ENCODE data around the gene OR5J2.
"Not testable (repeated sequence)": the region's sequence is repeated elsewhere in the genome, so short reads cannot be mapped to it uniquely, and the experiment has no call there.

OR5J2 gene

DNA sequence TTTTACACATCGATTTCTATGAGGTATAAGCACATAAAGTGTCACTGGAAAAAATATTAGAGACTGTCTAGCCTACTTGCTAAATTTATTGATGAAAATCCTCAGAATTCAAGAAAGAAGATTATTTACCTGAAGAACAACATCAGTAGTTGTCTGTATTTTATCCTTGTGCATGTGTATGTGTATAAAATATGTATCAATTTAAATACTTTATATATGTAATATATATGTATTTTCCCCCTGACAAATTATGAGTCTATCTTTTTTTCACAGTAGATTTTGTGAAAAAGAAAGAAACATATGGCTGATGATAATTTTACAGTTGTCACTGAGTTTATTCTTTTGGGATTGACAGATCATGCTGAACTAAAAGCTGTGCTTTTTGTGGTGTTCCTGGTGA lies at the start of gene OR5J2:
Gene OR5J2 (plus strand): TSS at position 301 of the 400 bp plus-strand sequence. CDS start 0 bp downstream, at position 301.
- DNase-seq, result no peak

DNA sequence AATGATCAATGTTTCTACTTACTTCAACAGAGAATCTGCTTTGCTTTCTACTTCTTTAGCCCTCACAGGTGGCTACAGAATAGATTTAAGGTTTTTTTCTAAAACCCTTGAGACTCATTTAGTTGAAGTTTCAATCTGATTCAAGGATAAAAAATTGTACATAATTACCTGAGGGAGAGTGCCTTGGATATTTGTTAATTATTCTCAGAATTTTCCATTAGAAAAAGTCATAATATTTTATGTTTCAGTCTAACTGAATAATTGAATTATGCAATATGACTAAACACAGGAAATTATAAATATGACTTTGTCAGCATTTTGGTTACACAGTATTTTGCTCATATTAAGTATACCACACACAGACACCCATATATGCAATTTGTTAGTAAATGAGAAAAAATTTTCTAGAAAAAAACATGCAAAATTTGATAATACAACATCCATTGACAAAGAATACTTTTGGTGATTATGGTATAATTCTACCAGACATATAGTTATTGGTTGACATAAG lies 36.2 kb upstream of the OR5J2 start, which contains the start of gene OR8J3:
Gene OR8J3 (minus strand): TSS at position 51 of the 511 bp plus-strand sequence. CDS start 2,483 bp downstream, outside the sequence.
- no peak for DNase-seq

GRCh38 chr11:56143681-56144080 lies 32.7 kb upstream of the OR5J2 start:
- not testable (repeated sequence) for DNase-seq

GRCh38 chr11:56151376-56151775 lies 25.0 kb upstream of the OR5J2 start:
- no peak for DNase-seq

DNA sequence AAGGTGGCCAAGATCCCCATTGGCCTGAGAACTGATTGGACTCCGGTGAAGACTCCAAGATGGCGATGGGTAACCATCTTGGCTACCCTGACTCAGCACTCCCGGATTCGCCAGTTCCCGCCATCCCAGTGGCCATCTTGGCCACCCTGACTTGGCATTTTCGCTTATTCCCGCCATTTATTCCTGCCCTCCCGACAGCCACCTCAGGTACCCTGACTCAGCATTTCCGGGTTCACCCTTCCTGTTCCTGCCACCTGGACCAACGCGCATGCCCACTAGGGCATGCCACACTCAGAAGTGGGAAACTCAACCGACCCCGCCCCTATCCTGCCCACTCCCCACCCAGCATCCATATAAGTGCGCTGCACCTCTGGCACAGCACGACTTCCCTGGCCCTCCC lies 24.1 kb upstream of the OR5J2 start:
- no peak for DNase-seq

DNA sequence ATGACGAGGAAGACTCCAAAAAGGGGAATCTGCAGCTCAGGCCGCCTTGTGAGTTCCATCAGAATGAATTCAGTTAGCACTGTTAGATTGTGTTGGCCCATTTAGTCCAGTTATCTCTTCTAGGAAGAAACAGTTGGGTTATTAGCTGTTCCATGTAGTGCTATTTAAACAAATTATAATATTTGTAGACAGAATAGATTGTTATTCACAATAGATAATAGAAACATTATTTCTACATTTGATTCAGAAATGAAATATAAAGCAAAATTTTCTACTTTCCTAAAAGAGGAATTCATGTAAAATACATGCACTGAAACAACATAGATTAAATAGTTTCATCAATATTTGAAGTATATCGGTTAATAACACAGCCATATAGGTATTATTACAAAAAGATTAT lies 16.2 kb upstream of the OR5J2 start, which contains the start of gene OR8K5:
Gene OR8K5 (minus strand): TSS at position 101 of the 400 bp plus-strand sequence. CDS start 0 bp downstream, at position 101.
- no peak for DNase-seq

GRCh38 chr11:56163804-56164203 lies 12.6 kb upstream of the OR5J2 start:
- DNase-seq, result no peak

GRCh38 chr11:56172256-56172830 lies 4.1 kb upstream of the OR5J2 start:
- no peak for DNase-seq

- no peak for DNase-seq
Measured at GRCh38 chr11:56183459-56183858, 7.0 kb downstream of the OR5J2 start.

GRCh38 chr11:56188602-56189001 lies 12.2 kb downstream of the OR5J2 start:
- no peak for DNase-seq

GRCh38 chr11:56196705-56197104 lies 20.3 kb downstream of the OR5J2 start:
- no peak for DNase-seq

DNA sequence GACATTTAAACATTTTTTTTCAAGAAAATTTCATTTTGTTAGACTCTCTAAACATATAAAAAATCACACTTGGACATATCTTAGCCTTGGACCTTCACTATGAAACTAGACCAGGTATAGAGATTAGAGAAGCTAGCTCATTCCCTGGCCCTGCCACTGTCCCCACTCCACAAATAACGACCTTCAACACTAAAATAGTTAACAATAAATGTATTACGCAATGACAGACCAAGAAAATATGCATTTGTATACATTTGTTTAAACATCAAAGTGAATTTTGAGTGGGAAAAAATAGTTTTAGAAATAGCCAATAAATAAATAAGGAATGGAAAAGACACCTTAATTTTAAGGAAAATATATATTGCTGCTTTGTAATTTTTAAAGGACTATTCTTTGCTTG lies 20.9 kb downstream of the OR5J2 start:
- DNase-seq, result no peak

DNA sequence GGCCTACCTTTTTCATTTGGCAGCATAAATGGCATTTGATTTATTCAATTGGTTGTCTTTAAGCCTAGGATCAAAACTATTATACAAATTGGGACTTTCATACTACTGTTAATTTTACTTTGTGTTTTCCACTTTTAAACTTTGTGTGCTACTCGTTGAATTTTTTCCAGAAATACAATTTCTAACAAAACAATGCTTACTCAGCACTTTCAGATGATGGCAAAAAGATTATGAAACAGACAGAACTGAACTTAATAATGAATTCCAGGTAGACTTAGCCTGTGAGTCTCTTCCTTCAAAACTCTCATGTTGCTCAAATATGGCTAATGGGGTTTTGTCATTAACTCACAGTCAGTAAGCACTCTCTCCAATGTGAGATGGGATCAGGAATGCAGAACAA lies 31.4 kb downstream of the OR5J2 start:
- DNase-seq, result no peak

DNA sequence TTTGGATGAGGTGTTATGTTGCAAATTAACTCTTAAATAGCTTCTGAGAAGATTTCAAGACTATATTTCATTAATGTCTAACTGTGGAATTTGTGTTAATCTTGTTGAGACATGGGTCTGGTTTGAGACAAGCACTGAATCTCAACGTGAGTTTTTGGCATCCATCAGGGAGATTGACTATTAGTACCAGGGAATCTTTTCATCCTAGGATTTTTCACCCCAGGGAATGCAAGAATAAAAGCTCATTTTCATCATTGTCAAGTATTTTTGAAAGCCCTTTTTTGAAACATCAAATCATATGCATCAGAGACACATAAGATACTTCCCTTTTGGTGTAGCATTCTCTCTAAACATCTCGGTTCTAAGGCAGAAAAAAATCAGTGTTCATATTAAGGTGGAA lies 38.1 kb downstream of the OR5J2 start:
- DNase-seq, result no peak

GRCh38 chr11:56219735-56220134 lies 43.3 kb downstream of the OR5J2 start:
- DNase-seq, result not testable (repeated sequence)

Measured in GOT3 (cell line).